HTERT RPE-1 (cell line): ENCODE data around the gene EPM2AIP1.
"Not testable (repeated sequence)": the region's sequence is repeated elsewhere in the genome, so short reads cannot be mapped to it uniquely, and the experiment has no call there.

Source experiments
- in situ Hi-C: fragments of 300-500 bp; cut with MboI; formaldehyde crosslinking; loops from 4 replicates; pipeline ENCODE4 v1.14.3; 2020; ENCODE audit warnings: low sequenced_read_pairs

The EPM2AIP1 gene

GRCh38 chr3:36993326-36994283 lies 674 bp upstream of the EPM2AIP1 start, which contains the start of gene MLH1:
Gene MLH1, plus strand, starts transcription at chr3:36993518. Its CDS starts 30 bp downstream, at chr3:36993548.
- in situ Hi-C loops, result no loop called here

DNA sequence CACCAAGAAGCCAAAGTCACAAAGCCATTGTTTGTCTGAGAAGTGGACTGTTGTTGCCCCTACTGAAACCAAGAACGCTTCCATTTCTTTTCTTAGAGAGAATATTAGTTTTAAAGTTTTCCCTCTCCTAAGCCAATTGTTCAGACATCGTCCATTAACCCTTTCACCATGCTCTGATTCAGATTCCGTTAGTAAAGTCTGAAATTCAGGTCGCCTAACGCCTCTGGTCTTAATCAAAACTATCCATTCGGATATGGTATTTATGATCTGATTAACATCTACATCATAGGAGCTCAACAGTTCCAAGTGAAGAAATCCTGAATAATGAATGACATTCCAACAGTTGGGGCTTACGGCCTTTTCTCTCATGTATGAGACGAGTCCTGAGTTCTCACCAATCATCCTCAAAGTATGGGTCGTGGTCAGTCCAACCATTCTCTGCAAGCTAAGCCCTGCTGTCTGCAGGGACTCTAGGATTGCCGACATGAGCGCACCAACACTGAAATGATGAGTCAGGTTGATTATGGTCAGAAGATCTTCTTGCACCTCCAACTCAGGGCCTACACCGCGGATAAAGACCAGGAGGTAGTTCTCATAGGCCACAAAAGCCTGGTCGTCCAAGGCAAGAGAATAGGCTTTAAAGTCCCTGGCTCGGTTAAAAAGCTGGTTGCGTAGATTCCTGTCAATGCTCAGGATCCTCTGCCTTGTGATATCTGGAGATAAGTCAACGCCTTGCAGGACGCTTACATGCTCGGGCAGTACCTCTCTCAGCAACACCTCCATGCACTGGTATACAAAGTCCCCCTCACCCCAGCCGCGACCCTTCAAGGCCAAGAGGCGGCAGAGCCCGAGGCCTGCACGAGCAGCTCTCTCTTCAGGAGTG lies 767 bp downstream of the EPM2AIP1 start:
- in situ Hi-C loops, result no loop called here

GRCh38 chr3:36991147-36991546 lies 1.8 kb downstream of the EPM2AIP1 start:
- in situ Hi-C loops, result no loop called here

DNA sequence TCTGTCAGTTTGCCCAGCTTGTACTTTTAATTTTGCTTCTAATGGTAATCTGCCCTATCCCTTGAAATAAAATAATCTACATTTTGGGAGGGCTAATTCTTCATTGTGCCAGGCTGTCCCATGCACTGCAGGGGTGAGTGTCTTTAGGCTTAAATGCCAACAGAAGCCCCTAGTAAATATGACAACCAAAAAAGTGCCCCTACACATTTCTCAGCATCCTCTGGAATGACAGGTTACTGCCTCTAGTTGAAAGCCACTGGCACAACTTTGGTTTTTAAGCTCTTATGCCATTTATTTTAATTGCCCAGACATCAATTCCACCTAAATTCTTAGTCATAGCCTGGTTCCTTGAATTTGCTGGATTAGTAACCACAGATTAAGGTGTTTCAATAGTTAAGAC lies 3.4 kb downstream of the EPM2AIP1 start:
- in situ Hi-C loops, result no loop called here

DNA sequence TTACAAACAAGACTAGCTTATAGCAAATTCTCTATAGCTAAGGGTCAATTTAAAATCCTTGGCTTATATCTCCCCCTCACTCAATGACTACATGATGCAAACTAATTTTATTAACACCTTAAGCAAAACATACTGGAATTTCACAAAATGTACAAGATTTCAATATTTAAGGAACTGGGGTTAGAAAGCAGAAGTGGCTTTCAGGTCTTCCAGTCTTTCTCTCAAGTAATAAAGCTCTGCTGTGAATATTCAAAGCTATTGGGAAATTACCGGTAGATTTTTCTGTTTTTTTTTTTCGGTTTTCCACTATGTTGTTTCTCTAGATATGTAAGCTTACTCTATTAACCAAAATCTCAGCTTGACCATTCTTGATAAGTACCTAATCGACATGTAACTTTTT lies 3.9 kb downstream of the EPM2AIP1 start:
- in situ Hi-C loops, result no loop called here

GRCh38 chr3:36988356-36988755 lies 4.6 kb downstream of the EPM2AIP1 start:
- in situ Hi-C loops, result no loop called here

GRCh38 chr3:36981006-36981405 lies 11.9 kb downstream of the EPM2AIP1 start:
- in situ Hi-C loops, result no loop called here

DNA sequence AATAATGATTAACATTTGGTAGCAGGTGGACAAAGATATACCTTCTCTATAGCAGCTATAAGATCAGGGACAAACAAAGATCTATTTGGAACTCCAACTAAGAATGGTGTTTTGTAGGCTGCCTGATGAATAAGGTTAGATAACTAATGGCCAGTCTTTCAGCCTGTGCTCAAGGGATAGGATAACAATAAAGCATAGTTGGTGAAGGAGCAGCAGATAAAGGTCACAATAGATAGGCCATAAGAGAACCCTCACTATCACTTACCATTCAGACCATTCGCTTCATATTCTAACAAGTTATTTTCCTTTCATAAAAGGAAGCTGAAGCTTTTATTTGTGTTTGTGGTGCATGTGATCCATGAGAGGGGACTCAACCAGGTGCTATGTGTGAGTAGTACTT lies 19.8 kb downstream of the EPM2AIP1 start:
- in situ Hi-C loops, result no loop called here

DNA sequence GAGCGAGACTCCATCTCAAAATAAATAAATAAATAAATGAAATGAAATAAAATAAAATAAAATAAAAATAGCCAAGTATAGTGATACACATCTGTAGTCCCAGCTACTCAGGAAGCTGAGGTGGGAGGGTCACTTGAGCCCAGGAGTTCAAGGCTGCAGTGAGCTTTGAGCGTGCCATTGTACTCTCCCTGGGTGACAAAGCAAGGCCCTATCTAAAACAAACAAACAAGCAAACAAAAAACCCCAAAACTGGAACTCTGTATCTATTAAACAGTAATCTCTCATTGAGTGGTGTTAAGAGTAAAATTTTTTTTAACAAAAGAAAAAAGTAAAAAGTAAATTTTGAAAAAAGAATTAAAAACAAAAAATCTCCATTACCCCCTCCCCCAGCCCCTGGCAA lies 20.8 kb downstream of the EPM2AIP1 start:
- in situ Hi-C loops, result no loop called here

DNA sequence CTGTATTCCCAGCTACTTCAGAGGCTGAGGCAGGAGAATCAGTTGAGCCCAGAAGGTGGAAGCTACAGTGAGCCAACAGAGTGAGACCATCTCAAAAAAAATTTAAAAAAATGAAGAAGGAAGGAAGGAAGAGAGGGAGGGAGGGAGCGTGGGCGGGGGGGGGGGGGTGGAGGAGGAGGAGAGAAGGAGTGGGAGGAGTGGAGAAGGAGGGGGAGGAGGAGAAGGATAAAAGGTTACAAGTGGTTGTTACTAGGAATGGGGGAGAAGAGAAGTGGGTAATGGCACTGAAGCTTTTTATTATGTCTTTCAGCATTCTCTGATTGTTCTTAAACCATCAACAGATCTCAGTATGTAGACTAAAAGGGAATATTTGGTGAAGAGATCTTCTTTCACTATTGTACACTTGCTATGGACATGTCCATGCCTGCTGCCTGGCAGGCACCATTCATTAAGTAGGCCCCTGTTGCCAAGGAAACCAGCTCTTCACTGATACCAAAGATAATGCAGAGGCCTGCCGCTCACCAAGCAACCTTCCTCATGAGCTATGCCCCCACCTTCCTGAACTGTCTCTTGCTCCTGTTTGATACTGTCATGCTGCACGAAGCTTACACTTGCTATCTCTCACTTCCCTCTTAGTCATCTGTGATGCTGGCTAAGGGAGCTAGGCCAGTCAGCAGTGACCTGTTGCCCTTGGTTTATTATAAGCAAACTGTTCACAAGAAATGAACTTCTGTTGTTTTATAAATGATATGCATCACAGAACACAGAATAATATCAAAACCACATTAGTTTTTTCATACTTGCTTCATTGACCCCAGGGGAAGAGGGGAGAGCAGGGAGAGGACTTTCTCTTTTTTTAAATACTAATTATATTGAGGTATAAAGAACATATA lies 23.1 kb downstream of the EPM2AIP1 start:
- in situ Hi-C loops, result no loop called here

- in situ Hi-C loops, result no loop called here
Observed at GRCh38 chr3:36969085-36969484, 23.8 kb downstream of the EPM2AIP1 start.

DNA sequence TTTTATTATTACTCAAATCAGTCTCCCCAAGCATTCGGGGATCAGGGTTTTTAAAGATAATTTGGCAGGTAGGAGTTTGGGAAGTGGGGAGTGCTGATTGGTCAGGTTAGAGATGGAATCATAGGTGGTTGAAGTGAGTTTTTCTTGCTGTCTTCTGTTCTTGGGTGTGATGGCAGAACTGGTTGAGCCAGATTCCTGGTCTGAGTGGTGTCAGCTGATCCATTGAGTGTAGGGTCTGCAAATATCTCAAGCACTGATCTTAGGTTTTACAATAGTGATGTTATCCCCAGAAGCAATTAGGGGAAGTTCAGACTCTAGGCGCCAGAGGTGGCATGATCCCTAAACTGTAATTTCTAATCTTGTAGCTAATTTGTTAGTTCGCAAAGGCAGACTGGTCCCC lies 27.5 kb downstream of the EPM2AIP1 start:
- in situ Hi-C loops, result no loop called here

GRCh38 chr3:36964817-36965216 lies 28.1 kb downstream of the EPM2AIP1 start:
- in situ Hi-C loops, result no loop called here

DNA sequence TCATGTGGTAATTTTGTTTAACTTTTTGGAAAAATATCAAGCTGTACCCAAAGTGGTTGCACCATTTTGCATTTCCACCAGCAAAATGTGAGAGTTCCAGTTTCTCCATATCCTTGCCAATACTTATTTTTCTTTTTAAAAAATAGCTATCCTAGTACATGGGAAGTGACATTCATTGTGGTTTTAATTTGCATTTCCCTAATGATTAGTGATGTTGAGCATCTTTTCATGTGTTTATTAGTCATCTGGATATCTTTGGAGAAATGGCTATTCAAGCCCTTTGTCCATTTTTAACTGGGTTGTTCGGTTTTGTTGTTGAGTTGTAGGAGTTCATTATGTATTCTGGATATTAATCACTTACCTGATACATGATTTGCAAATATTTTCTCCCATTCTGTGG lies 28.6 kb downstream of the EPM2AIP1 start:
- in situ Hi-C loops, result no loop called here

DNA sequence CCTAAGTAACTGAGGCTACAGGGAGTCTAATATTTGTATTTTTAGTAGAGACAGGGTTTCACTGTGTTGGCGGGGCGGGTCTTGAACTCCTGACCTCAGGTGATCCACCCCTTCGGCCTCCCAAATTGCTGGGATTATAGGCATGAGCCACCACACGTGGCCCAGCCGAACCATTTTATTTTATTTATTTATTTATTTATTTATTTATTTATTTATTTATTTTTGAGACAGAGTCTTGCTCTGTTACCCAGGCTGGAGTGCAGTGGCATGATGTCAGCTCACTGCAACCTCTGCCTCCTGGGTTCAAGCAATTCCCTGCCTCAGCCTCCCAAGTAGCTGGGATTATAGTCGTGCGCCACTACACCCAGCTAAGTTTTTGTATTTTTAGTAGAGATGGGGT lies 29.9 kb downstream of the EPM2AIP1 start:
- in situ Hi-C loops, result not testable (repeated sequence)

DNA sequence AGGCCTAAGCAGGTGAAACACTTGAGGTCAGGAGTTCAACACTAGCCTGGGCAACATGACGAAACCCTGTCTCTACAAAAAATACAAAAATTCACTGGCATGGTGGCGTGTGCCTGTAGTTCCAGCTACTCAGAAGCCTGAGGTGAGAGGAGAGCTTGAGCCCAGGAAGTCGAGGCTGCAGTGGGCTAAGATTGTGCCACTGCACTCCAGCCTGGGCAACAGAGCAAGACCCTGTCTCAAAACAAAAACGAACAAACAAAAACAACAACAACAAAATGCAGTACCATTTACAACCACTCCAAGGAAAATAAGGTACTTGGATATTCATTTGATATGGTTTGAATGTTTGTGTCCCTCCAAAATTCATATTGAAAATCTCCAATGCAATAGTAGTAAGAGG lies 32.4 kb downstream of the EPM2AIP1 start:
- in situ Hi-C loops, result no loop called here

DNA sequence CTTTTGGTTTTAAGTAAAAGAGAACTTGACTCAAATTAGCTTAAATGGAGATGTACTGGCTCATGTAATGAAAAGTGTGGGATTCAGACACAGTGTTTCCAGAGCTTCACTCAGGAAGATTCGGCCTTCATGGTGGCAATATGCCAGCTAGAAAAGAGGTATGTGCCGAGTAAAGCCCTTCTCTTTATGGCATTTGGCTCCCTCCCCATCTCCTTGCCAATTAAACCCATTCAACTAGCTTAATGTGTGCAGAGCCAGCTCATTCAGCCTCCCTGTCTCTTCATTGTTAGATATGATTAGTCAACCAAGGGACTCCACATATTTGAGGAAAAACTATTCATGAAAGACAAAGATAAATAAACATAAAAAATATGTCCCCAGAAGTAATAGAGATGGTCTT lies 33.1 kb downstream of the EPM2AIP1 start:
- in situ Hi-C loops, result no loop called here

DNA sequence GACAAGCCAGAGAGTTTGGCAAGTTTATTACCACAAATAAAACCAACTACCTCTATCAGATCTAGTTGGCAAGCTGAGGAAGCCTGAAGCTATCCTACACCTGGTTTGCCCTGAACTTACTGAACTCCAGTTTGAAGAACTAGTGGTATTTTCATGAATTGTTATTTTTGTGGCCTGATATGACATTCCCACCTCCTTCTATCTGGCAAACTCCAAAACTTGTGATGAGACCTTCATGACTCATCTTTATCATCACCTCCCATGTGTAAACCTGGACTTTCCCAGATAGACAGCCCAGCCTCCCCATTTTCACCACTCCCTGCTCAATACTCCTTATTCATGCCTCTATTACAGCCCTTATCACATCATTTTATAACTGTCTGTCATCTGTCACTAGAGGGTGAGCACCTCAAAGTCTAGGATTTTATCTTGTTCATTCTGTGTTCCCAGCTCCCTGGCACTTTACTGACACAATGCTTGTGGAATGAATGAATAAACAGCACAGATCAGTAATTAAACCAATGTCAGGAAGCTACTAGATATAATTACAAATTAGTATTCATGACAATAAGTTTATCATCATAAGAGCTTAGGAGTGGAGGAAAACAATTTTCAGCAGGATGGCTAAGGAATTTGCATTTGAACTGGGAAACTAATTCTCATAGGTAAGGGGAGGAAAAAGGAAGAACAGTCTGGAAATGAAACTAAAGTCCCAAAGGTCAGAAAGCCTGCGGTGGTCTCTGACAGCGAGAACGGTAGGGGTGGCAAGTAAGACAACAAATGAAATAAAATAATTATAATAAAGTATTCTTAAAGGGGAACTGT lies 34.9 kb downstream of the EPM2AIP1 start:
- in situ Hi-C loops, result no loop called here

DNA sequence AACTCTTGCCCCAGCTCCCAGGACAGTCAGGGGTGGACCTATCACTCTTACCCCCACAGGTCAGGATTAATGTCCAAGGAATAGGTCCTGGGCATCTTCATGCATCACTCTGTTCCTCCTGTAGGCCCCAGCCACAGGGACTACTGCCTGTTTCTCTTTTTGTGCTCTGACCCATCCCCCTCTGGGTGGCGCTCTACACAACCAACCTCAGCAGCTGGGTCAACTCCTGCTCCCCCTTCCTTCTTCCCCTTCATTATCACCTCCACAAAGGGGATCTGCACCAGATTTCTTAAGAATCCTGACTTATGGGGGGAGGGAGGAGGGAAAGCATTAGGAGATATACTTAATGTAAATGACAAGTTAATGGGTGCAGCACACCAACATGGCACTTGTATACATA lies 35.9 kb downstream of the EPM2AIP1 start:
- in situ Hi-C loops, result no loop called here

GRCh38 chr3:36956155-36956554 lies 36.8 kb downstream of the EPM2AIP1 start:
- in situ Hi-C loops, result no loop called here
